GM20000 (cell line): ENCODE measurements around the gene SMIM20.

Experiments
- DNase-seq: peaks from one replicate; pipeline ENCODE4 v3.0.0; 2012; ENCODE audit warnings: low spot score
- TF ChIP-seq, protein P1 (sequence below): IDR thresholded peaks from 2 replicates; pipeline ENCODE4 v1.5.1; 2012; ENCODE audit warnings: mild to moderate bottlenecking, control low read depth; ENCODE audit errors: extremely low read depth, missing control alignments

The SMIM20 gene

DNA sequence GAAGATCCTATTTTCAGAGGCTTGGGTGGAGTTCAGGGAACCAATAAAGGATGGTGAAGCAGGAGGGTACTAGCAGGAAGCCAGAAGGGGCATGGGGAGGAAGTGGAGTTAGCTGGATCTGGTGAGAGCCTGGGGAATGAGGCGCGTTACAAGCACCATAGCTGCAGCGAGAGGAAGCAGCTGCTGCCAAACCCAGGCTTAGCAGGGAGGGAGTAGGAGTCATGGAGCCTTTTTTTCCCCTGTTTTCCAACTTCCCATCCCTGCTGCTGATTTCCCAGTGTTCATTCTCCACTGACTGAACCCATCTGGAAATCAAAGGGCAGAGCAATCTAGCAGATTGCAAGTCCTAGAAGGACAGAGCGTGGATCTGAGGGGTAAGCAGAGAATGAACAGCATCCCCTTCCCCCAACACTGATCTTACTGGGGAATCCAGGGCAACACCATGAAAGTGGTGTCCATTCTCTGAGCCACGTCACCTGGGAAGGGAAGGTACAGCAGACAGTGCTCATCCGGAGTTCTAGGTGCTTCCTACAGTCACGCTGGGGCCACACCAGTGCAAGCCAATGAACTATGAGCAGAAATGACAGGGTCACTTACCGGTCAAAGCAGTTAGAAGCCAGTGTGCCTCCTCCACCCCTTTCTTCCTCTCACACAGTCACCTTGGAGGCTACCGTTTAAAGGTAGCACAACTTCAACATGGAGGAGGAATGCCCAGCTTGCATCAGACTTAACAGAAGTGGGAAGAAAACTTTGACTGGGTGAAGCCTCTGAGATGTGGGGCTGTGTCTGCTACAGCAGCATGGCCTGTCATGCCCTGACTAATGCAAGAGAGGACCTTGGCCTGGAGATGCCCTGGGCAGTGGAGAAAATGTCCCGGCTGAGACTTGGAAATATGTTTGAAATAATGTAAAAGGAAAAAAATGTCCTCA is 36.7 kb downstream of the SMIM20 start:
- TF ChIP-seq, protein P1, sequence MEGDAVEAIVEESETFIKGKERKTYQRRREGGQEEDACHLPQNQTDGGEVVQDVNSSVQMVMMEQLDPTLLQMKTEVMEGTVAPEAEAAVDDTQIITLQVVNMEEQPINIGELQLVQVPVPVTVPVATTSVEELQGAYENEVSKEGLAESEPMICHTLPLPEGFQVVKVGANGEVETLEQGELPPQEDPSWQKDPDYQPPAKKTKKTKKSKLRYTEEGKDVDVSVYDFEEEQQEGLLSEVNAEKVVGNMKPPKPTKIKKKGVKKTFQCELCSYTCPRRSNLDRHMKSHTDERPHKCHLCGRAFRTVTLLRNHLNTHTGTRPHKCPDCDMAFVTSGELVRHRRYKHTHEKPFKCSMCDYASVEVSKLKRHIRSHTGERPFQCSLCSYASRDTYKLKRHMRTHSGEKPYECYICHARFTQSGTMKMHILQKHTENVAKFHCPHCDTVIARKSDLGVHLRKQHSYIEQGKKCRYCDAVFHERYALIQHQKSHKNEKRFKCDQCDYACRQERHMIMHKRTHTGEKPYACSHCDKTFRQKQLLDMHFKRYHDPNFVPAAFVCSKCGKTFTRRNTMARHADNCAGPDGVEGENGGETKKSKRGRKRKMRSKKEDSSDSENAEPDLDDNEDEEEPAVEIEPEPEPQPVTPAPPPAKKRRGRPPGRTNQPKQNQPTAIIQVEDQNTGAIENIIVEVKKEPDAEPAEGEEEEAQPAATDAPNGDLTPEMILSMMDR = no peak
- DNase-seq = no peak

DNA sequence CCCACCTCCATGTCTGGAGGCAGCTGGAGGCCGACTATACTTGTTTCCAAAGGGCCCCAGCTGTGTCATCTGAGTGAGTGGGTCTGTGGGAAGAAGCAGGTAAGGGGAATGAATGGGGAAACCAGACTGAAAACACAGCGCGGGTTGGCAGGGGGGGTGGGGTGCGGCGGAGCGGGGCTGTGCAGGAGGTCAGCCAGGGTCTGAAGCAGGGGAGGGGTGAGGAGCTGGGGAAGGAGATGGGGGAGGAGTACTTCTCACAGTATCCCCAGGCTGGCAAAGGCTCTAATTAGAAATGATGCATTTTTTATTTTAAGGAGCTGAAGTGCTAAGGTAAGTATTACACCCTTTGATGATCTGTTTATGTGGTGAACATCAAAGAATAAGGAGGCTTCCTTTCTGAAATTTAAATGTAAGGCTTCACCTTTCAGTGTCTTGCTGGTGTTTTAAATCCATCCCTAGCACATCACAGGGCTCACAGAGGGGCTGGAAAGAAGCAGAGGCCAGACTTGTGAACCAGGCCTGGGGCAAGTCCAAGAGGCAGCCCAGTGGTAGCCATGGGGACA is 37.5 kb downstream of the SMIM20 start:
- TF ChIP-seq, protein P1 = no peak
- DNase-seq = no peak

DNA sequence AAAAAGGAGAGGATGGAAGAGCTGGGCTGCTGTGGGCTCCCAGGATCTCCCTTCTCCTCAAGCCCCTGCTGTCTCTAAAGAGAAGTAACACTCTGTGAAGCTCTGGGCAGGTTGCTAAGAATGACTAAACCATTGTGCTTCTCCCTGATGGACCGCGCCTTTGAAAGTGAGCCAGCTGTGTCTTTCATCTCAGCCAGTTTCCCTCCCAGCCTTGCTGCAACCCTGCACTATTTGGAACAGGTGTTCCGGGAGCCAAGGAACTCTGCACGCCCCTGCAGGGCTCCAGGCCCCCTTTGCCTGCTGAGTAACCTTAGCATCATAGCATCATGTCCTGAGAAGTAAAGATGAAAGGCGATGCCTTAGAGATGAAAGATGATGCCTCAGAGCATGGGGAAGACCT is 39.7 kb downstream of the SMIM20 start:
- no peak for DNase-seq
- TF ChIP-seq, protein P1 = no peak

DNA sequence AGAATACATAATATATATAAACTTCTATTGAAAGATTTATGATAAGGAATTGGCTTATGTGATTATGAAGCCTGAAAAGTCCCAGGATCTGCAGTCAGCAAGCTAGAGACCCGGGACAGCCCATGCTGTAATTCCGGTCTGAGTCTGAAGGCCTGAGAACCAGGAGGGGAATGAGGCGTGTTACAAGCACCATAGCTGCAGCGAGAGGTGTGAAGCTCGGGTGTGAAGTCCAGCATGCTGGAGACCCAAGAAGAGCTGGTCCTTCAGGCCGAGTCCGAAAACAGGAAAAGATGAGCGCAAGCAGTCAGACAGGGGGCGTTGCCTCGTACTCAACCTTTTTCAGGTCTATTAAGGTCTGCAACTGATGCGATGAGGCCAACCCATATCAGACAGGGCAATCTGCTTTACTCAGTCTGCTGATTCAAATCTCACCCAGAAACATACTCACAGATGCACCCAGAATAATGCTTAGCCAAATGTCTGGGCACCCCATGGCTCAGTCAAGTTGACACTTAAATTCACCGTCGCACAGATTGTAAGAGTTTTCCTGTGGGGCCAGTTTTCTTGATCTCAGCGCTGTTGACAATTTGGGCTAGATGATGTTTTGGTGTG is 40.4 kb downstream of the SMIM20 start:
- DNase-seq = no peak
- TF ChIP-seq, protein P1 = no peak

DNA sequence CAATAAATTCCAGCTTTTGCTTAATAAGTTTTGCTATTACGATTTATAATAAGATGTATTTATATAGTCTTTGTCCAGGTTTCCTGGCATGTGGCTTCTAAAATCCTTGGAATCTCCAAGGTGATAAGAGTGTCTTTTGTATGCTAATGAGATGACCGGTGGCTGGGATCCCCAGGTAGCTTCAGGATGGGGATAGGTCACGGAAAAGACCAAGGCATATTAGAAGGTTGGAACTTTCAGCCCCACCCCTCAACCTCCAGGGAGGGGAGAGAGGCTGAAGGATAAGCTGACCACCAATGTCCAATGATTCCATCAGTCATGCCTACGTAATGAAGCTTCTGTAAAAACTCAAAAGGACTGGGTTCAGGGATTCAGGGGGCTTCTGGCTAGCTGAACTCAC is 41.7 kb downstream of the SMIM20 start:
- TF ChIP-seq, protein P1 = no peak
- no peak for DNase-seq

DNA sequence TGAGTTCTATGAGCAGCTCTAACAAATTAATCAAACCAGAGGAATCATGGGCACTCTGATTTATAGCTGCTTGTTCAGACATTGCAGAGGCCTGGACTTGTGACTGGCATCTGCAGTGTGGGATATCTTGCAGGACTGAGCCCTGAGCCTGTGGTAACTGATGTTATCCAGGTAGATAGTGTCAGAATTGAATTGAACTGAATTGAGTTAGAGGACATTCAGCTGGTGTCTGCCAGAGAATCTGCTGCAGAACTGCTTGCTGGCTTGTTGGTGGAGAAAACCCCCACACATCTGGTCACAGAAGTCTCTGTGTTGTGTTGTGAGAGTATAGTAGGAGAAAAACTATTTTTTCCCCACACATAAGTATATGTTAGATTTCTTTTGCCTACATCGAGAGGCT is 42.2 kb downstream of the SMIM20 start:
- TF ChIP-seq, protein P1 = no peak
- no peak for DNase-seq

DNA sequence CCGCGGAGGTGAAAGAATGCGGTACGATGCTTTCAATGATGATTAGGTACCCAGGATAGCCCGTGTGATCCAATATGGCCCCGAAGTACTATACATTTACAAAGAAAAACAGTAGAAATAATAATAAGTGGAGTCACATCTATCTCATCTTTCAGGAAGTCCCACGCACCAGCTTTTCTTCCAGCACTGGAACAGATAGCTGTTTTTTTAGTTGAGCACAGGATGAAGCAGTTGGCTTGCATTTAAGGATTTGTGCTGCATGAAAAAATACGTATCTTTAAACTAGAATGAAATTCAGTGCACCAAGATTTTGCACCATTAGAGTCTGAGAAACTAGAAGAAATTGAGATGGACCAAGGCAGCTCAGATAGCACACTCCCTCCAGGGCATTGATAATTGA is 44.1 kb downstream of the SMIM20 start:
- TF ChIP-seq, protein P1 = no peak
- no peak for DNase-seq
